ENCODE data around the gene ZEB2. TPM values are rescaled to one million over a fixed set of nuclear protein-coding genes. Genes with fewer than 3 reads are reported as not detected.

The ZEB2 gene
- total RNA-seq, 1 experiment from 2014 or later = 1.2 TPM

GRCh38 chr2:144451443-144451842 lies 68.5 kb downstream of the ZEB2 start:
- no peak overlapping the region for H3T11ph ChIP-seq (ENCODE audit: low read length)
- H3K23me2 ChIP-seq (ENCODE audit: insufficient read length, low read depth, low read length, poor library complexity, severe bottlenecking) = no peaks in the 10 kb centered on the region
- no peak overlapping the region for H2BK20ac ChIP-seq (ENCODE audit: low read depth, low read length, poor library complexity, severe bottlenecking)
- H4K20me1 ChIP-seq (ENCODE audit: control insufficient read depth, insufficient read depth, insufficient read length) = no peaks in the 10 kb centered on the region
- H3K27ac ChIP-seq (ENCODE audit: insufficient read length, low read depth, low read length) = no peak overlapping the region
- Mint-ChIP-seq H3K9me3 (peaks cover 5 to 8% of the 10 kb centered on the region in 2 experiments; a peak in 4 of 5 replicates), H3K36me3 (ENCODE audit: insufficient read depth in 1 of 3, low read depth in 3 of 3) (peaks cover 0 to 6% (median 4%) of the 10 kb centered on the region in 3 experiments; a peak in 4 of 7 replicates), H3K27me3 (ENCODE audit: low read depth) (peaks cover 27% of the 10 kb centered on the region), H3K27ac (no peak overlapping the region), H3K4me1 (peaks cover 38 to 47% of the 10 kb centered on the region in 2 experiments), H3K4me3 (no peak overlapping the region)
- no peak overlapping the region for H3K23ac ChIP-seq (ENCODE audit: insufficient read length, low read depth, low read length)
- no peak overlapping the region for H3K56ac ChIP-seq (ENCODE audit: insufficient read length, low read depth, low read length)
- no CpG with 5 or more reads among the region's 2 CpGs for WGBS (ENCODE audit: extremely low coverage, insufficient read length, low lambda C conversion rate)
- H3K79me2 ChIP-seq (ENCODE audit: insufficient read depth, low read length) = no peaks in the 10 kb centered on the region
- DNase-seq = no peak
- no peaks in the 10 kb centered on the region; the same call in 1 of the 2 replicates for H3K27me3 ChIP-seq (ENCODE audit: insufficient read depth, low read length)
- H3K4me2 ChIP-seq (ENCODE audit: insufficient read depth, insufficient read length, low read length) = no peak overlapping the region
- H2AK5ac ChIP-seq (ENCODE audit: insufficient read length, low read length) = no peak overlapping the region
- H4K8ac ChIP-seq (replicated peaks; ENCODE audit: insufficient read length, low read depth, low read length) = no peak overlapping the region
- H3K9ac ChIP-seq (ENCODE audit: extremely low read depth, insufficient read length, low read length) = no peak overlapping the region
- H4K91ac ChIP-seq (ENCODE audit: insufficient read length, low read depth, low read length) = no peak overlapping the region
- no peak overlapping the region for H2BK15ac ChIP-seq (ENCODE audit: low read depth, low read length)
- H2BK5ac ChIP-seq (ENCODE audit: insufficient read length, low read length) = no peak overlapping the region
- no peak overlapping the region for H3K14ac ChIP-seq (ENCODE audit: insufficient read depth, low read length)
- no peak overlapping the region for H2BK120ac ChIP-seq (ENCODE audit: low read depth, low read length, poor library complexity, severe bottlenecking)
- H3K4me1 ChIP-seq (ENCODE audit: insufficient read depth, low read length) = peaks cover 7% of the 10 kb centered on the region; the same call in 1 of the 2 replicates
- no peak overlapping the region for H3K4ac ChIP-seq (ENCODE audit: low read depth, low read length)
- H3K9me3 ChIP-seq (ENCODE audit: control insufficient read depth, low read depth, low read length) = no peaks in the 10 kb centered on the region
- no peak overlapping the region for H4K5ac ChIP-seq (ENCODE audit: insufficient read length, low read depth, low read length)
- no peak overlapping the region for H2BK12ac ChIP-seq (ENCODE audit: insufficient read length, low read depth, low read length)
- TF ChIP-seq CTCF (conservative IDR thresholded peaks at IDR 0.05) = no peak
- H2AFZ ChIP-seq (ENCODE audit: low read length) = no peak overlapping the region
- H3K18ac ChIP-seq (ENCODE audit: insufficient read length, low read depth, low read length) = no peak overlapping the region
- no peaks in the 10 kb centered on the region for H3K79me1 ChIP-seq (ENCODE audit: insufficient read depth, low read depth, low read length, poor library complexity, severe bottlenecking)

Data from H9 (cell line).